ENCODE measurements around the gene FBXO48.

FBXO48 gene

DNA sequence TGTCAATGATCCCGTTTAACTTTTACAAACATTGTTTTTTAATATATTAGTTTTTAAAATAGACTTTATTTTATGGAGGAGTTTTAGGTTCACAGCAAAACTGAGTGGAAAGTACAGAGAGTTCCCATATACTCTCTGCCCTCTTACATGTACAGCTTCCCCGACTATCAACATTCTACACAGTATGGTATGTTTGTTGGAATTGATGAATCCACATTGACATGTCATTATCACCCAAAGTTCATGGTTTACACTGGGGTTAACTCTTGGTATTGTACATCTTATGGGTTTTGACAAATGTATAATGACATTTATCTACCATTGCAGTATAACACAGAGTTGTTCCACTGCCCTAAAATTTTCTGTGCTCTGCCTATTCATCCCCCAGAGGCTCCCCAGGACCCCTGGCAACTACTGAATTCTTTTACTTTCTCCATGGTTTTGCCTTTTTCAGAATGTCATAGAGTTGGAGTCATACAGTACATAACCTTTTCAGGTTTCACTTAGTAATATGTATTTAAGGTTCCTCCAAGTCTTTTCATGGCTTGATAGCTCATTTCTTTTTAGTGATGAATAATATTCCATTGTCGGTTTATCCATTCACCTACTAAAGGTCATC lies 5.8 kb upstream of the FBXO48 start:
- H3K79me2 ChIP-seq (ENCODE audit: insufficient read depth, low read length) = peaks cover 18% of the 10 kb centered on the region; the same call in 1 of the 2 replicates
- H3K4me1 ChIP-seq (ENCODE audit: insufficient read depth, low read length, poor library complexity, severe bottlenecking) = peaks cover 17% of the 10 kb centered on the region
- H4K20me1 ChIP-seq (ENCODE audit: insufficient read depth, low read length, poor library complexity, severe bottlenecking) = no peaks in the 10 kb centered on the region
- H3K9me3 ChIP-seq (ENCODE audit: insufficient read depth, low read depth, low read length) = no peaks in the 10 kb centered on the region
- H3F3A ChIP-seq (ENCODE audit: low read depth) = no peaks in the 10 kb centered on the region
- H3K27me3 ChIP-seq (ENCODE audit: insufficient read depth, low read length, poor library complexity, severe bottlenecking) = no peaks in the 10 kb centered on the region
- H3K36me3 ChIP-seq (ENCODE audit: insufficient read depth, low read length) = no peaks in the 10 kb centered on the region
- no peak overlapping the region for H3K4me2 ChIP-seq (ENCODE audit: low read depth, low read length, poor library complexity, severe bottlenecking)
- H3K9ac ChIP-seq (ENCODE audit: low read depth, low read length, poor library complexity, severe bottlenecking) = no peak overlapping the region
- no peak overlapping the region for H2AFZ ChIP-seq (ENCODE audit: low read length)
- H3K4me3 ChIP-seq (ENCODE audit: low read length, poor library complexity, severe bottlenecking) = no peak overlapping the region
- no peak for TF ChIP-seq EZH2phosphoT487 (IDR thresholded peaks at IDR 0.05; ENCODE audit: borderline replicate concordance)
- no peak for TF ChIP-seq CTCF (conservative IDR thresholded peaks at IDR 0.05; ENCODE audit: low read length)
- H3K9me2 ChIP-seq (replicated peaks; ENCODE audit: low read depth, low read length) = no peaks in the 10 kb centered on the region

DNA sequence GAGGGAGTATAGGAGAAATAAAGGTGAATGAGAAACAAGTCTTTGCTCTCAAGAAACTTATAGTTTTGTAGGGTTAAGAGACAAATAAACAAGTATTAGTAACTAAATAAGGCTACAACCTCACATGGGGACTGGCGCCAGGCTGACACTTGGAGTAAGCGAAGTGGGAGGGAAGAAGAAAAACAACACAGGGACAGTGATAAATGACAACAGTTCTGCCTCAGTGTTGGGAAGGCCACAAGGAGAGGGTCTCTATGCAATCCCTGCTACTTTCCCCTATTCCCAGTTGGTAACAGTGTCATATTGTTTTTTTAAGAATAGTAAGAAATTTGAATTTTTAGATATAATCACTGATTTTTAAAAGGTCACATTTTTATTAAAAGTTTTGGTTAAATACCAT lies 4.3 kb upstream of the FBXO48 start:
- no peaks in the 10 kb centered on the region for H3K27me3 ChIP-seq (ENCODE audit: insufficient read depth, low read length, poor library complexity, severe bottlenecking)
- H3K79me2 ChIP-seq (ENCODE audit: insufficient read depth, low read length) = peaks cover 23% of the 10 kb centered on the region
- H3K9ac ChIP-seq (ENCODE audit: low read depth, low read length, poor library complexity, severe bottlenecking) = no peak overlapping the region
- H3K4me2 ChIP-seq (ENCODE audit: low read depth, low read length, poor library complexity, severe bottlenecking) = peak overlapping the region; percentile 79
- H2AFZ ChIP-seq (ENCODE audit: low read length) = no peak overlapping the region
- no peaks in the 10 kb centered on the region for H3K36me3 ChIP-seq (ENCODE audit: insufficient read depth, low read length)
- no peaks in the 10 kb centered on the region for H3K9me2 ChIP-seq (replicated peaks; ENCODE audit: low read depth, low read length)
- H3F3A ChIP-seq (ENCODE audit: low read depth) = no peaks in the 10 kb centered on the region
- TF ChIP-seq CTCF (conservative IDR thresholded peaks at IDR 0.05; ENCODE audit: low read length) (no peak), EZH2phosphoT487 (IDR thresholded peaks at IDR 0.05; ENCODE audit: borderline replicate concordance) (no peak)
- H4K20me1 ChIP-seq (ENCODE audit: insufficient read depth, low read length, poor library complexity, severe bottlenecking) = no peaks in the 10 kb centered on the region
- H3K4me1 ChIP-seq (ENCODE audit: insufficient read depth, low read length, poor library complexity, severe bottlenecking) = peaks cover 19% of the 10 kb centered on the region
- no peaks in the 10 kb centered on the region for H3K9me3 ChIP-seq (ENCODE audit: insufficient read depth, low read depth, low read length)
- no peak overlapping the region for H3K4me3 ChIP-seq (ENCODE audit: low read length, poor library complexity, severe bottlenecking)

GRCh38 chr2:68469935-68470334 lies 2.8 kb upstream of the FBXO48 start:
- H3K79me2 ChIP-seq (ENCODE audit: insufficient read depth, low read length) = peaks cover 24% of the 10 kb centered on the region
- no peaks in the 10 kb centered on the region for H3K9me2 ChIP-seq (replicated peaks; ENCODE audit: low read depth, low read length)
- H2AFZ ChIP-seq (ENCODE audit: low read length) = no peak overlapping the region
- H3K36me3 ChIP-seq (ENCODE audit: insufficient read depth, low read length) = no peaks in the 10 kb centered on the region
- TF ChIP-seq CTCF (conservative IDR thresholded peaks at IDR 0.05; ENCODE audit: low read length) (no peak), EZH2phosphoT487 (IDR thresholded peaks at IDR 0.05; ENCODE audit: borderline replicate concordance) (no peak)
- H3K4me1 ChIP-seq (ENCODE audit: insufficient read depth, low read length, poor library complexity, severe bottlenecking) = peaks cover 28% of the 10 kb centered on the region
- no peaks in the 10 kb centered on the region for H3K9me3 ChIP-seq (ENCODE audit: insufficient read depth, low read depth, low read length)
- H3F3A ChIP-seq (ENCODE audit: low read depth) = no peaks in the 10 kb centered on the region
- H4K20me1 ChIP-seq (ENCODE audit: insufficient read depth, low read length, poor library complexity, severe bottlenecking) = no peaks in the 10 kb centered on the region
- H3K4me3 ChIP-seq (ENCODE audit: low read length, poor library complexity, severe bottlenecking) = no peak overlapping the region
- H3K9ac ChIP-seq (ENCODE audit: low read depth, low read length, poor library complexity, severe bottlenecking) = peak overlapping the region; percentile 1
- peak overlapping the region; percentile 79 for H3K4me2 ChIP-seq (ENCODE audit: low read depth, low read length, poor library complexity, severe bottlenecking)
- H3K27me3 ChIP-seq (ENCODE audit: insufficient read depth, low read length, poor library complexity, severe bottlenecking) = no peaks in the 10 kb centered on the region
